GM12878 (cell line): ENCODE results near the gene MUC12. TPM values are rescaled to one million over a fixed set of nuclear protein-coding genes. Genes with fewer than 3 reads are reported as not detected.
A peak's percentile ranks its signal among the peaks of the same experiment; 100 is the strongest.

Experiments
- ATAC-seq: fragments of 200-7000 bp; cut with Tn5 transposase; 3 replicates; pipeline ENCODE4 v1.9.1; 2020; ENCODE audit warnings: mild to moderate bottlenecking, moderate library complexity
- BruUV-seq: library from RNA; stranded (reverse); fragments of 400-500 nt; replicated peaks from 2 replicates; lab custom pipeline; 2021; lab: Mats Ljungman, UMichigan
- CTCF ChIA-PET: fragments of 300-600 bp; sonication (Branson Sonifier 250); formaldehyde crosslinking; extraction: SDS; loops from one replicate; lab custom pipeline; 2021; ENCODE audit warnings: inconsistent platforms; lab: Yijun Ruan, JAX
- POLR2A ChIA-PET: fragments of 350-600 bp; formaldehyde crosslinking; extraction: SDS; loops from one replicate; lab custom pipeline; 2021; ENCODE audit warnings: inconsistent platforms; lab: Charles Lee
- RAD21 ChIA-PET: fragments of 300-600 bp; sonication (Branson Sonifier 250); formaldehyde crosslinking; loops from one replicate; lab custom pipeline; 2023; ENCODE audit warnings: antibody characterized with exemption; ENCODE audit not compliant: unreplicated experiment; lab: Charles Lee
- SMC1A ChIA-PET: fragments of 300-600 bp; sonication (Branson Sonifier 250); formaldehyde crosslinking; loops from one replicate; lab custom pipeline; 2023; ENCODE audit not compliant: unreplicated experiment, uncharacterized antibody; lab: Charles Lee
- DNase-seq: peaks from one replicate; pipeline ENCODE4 v3.0.0-alpha.2; 2011; ENCODE audit warnings: low read depth, low spot score
- FAIRE-seq: peaks from 3 replicates; lab custom pipeline; 2011; peaks lifted over from hg19 to GRCh38; lab: Jason Lieb, UNC
- H2AFZ ChIP-seq: 2 replicates; pipeline ENCODE4 v1.6.0; 2011; ENCODE audit warnings: low read depth, low read length, control low read depth; ENCODE audit not compliant: control insufficient read depth
- H3K27ac ChIP-seq: 2 replicates; pipeline ENCODE4 v1.5.1; 2011; ENCODE audit warnings: control low read depth; ENCODE audit not compliant: control insufficient read depth, insufficient read depth
- H3K27me3 ChIP-seq, 2 experiments: replicated peaks in 1 of 2; 2 replicates each; pipeline versions ENCODE4 v1.6.0 to v1.6.1; 2011; ENCODE audit warnings: low read length in 1 of 2; ENCODE audit not compliant: control insufficient read depth in 2 of 2, insufficient read depth in 2 of 2
- H3K36me3 ChIP-seq, 2 experiments: 2 replicates each; pipeline ENCODE4 v1.5.1; 2011; ENCODE audit warnings: low read length in 1 of 2; ENCODE audit not compliant: control insufficient read depth in 2 of 2, insufficient read depth in 2 of 2
- H3K4me1 ChIP-seq: 2 replicates; pipeline ENCODE4 v1.6.1; 2011; ENCODE audit warnings: mild to moderate bottlenecking, low read length, moderate library complexity, mixed read lengths; ENCODE audit not compliant: control insufficient read depth, insufficient read depth
- H3K4me2 ChIP-seq: 2 replicates; pipeline ENCODE4 v1.6.0; 2011; ENCODE audit warnings: control low read depth; ENCODE audit not compliant: control insufficient read depth, insufficient read depth
- H3K4me3 ChIP-seq: fragments of 200-600 bp; sonication (generic); 2 replicates; pipeline ENCODE4 v1.5.1; 2016
- H3K79me2 ChIP-seq: 2 replicates; pipeline ENCODE4 v1.6.0; 2011; ENCODE audit warnings: low read length; ENCODE audit not compliant: control insufficient read depth, insufficient read depth
- H3K9ac ChIP-seq: 2 replicates; pipeline ENCODE4 v1.8.0; 2011; ENCODE audit warnings: low read length, control low read depth, mixed read lengths; ENCODE audit not compliant: control insufficient read depth, insufficient read depth
- H3K9me3 ChIP-seq: replicated peaks from 3 replicates; pipeline ENCODE4 v1.5.1; 2011; ENCODE audit warnings: mild to moderate bottlenecking, low read length; ENCODE audit not compliant: control insufficient read depth, insufficient read depth
- H4K20me1 ChIP-seq: 2 replicates; pipeline ENCODE4 v1.6.0; 2011; ENCODE audit not compliant: control insufficient read depth, insufficient read depth
- BRCA1 ChIP-seq: IDR thresholded peaks from 2 replicates; pipeline ENCODE4 v1.6.1; 2011; ENCODE audit warnings: low read depth, low read length, improper control_type of control experiment
- EP300 ChIP-seq, 2 experiments: fragments of 150-350 bp in 1 of 2; IDR thresholded peaks; 2 replicates each; pipeline ENCODE4 v1.6.1; 2011 to 2012; ENCODE audit warnings: low read depth in 2 of 2, low read length in 2 of 2, borderline replicate concordance in 1 of 2, improper control_type of control experiment in 1 of 2, inconsistent platforms in 1 of 2; ENCODE audit not compliant: control insufficient read depth in 1 of 2
- NR2F1 ChIP-seq: fragments of 450-650 bp; conservative IDR thresholded peaks from 2 replicates; pipeline ENCODE4 v1.6.1; 2017; ENCODE audit warnings: mild to moderate bottlenecking
- STAT1 ChIP-seq: fragments of 450-650 bp; conservative IDR thresholded peaks from 2 replicates; pipeline ENCODE4 v1.6.1; 2014; ENCODE audit warnings: antibody characterized with exemption, mild to moderate bottlenecking
- WGBS: methylation state at CpG from one replicate; pipeline ENCODE4 v1.1.6; 2016; ENCODE audit warnings: low lambda C conversion rate; ENCODE audit not compliant: insufficient replicate concordance, insufficient coverage; ENCODE audit errors: missing lambda C conversion rate; 5-methylcytosine and 5-hydroxymethylcytosine counted together
- in situ Hi-C: fragments of 300-500 bp; cut with MboI; formaldehyde crosslinking; loops from 9 replicates; pipeline ENCODE4 v1.14.3; 2018; ENCODE audit warnings: mixed read lengths
- intact Hi-C: fragments of 100-400 bp; cut with micrococcal nuclease; formaldehyde crosslinking; loops from one replicate; pipeline ENCODE4 v1.14.2; 2022; ENCODE audit not compliant: unreplicated experiment
- polyA plus RNA-seq, 11 experiments: library from polyadenylated mRNA; depleted of rRNA in 4 of 11; unstranded in 6 of 11; stranded (reverse) in 5 of 11; fragments of >200 nt; fragmentation: Nextera tagmentation in 4 of 11; fragmentation: Illumina TruSeq in 1 of 11; extraction: Ambion mirVana in 4 of 11; extraction: Trizol in 1 of 11; gene quantifications; 1 replicate in 1 of 11; 2 replicates in 10 of 11; pipeline versions ENCODE4 v1.2.1 to v1.2.3, GENCODE V29; 2011 to 2016; ENCODE audit warnings: inconsistent platforms in 2 of 11, missing spikeins in 2 of 11, low read depth in 1 of 11
- total RNA-seq, 4 experiments: library from RNA; depleted of rRNA in 3 of 4; stranded (reverse); fragments of >200 nt in 3 of 4; fragmentation: Illumina TruSeq in 1 of 4; extraction: Trizol in 1 of 4; gene quantifications; 2 replicates each; pipeline versions ENCODE4 v1.2.1 to v1.2.3, GENCODE V29; 2013 to 2021
- TF ChIP-seq, protein P1 (sequence below): IDR thresholded peaks from 2 replicates; pipeline ENCODE4 v1.6.1; 2012; ENCODE audit warnings: mild to moderate bottlenecking, low read depth, low read length

The MUC12 gene
- total and polyA plus RNA-seq, 10 of the 15 experiments (the other 5 are each of a cell fraction or from before 2014, with no cell fraction given) = 1.7 to 4.5 (median 2.6) TPM

DNA sequence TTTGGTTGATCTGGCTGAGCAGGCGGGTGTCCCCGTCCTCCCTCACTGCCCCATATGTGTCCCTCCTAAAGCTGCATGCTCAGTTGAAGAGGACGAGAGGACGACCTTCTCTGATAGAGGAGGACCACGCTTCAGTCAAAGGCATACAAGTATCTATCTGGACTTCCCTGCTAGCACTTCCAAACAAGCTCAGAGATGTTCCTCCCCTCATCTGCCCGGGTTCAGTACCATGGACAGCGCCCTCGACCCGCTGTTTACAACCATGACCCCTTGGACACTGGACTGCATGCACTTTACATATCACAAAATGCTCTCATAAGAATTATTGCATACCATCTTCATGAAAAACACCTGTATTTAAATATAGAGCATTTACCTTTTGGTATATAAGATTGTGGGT is 89.0 kb downstream of the MUC12 start:
- SMC1A ChIA-PET = interaction anchor here (0.5 to 1.7 kb wide), 8 partner anchors 13 to 171 kb away, joined by 3 to 12 read pairs (median 4); partner anchors contain the start of gene ACHE
- Histone ChIP-seq H3K27ac (no peak overlapping the region), H3K9ac (no peak overlapping the region), H3K79me2 (no peaks in the 10 kb centered on the region), H3K27me3 (no peaks in the 10 kb centered on the region), H2AFZ (no peak overlapping the region), H3K4me2 (no peak overlapping the region), H3K9me3 (no peaks in the 10 kb centered on the region), H3K4me3 (no peak overlapping the region), H4K20me1 (no peaks in the 10 kb centered on the region), H3K4me1 (no peaks in the 10 kb centered on the region), H3K36me3 (no peaks in the 10 kb centered on the region)
- TF ChIP-seq EP300 (IDR thresholded peaks at IDR 0.05; ENCODE audit: borderline replicate concordance in 1 of 2, control insufficient read depth in 1 of 2, low read depth in 2 of 2, low read length in 2 of 2) = no peak
- TF ChIP-seq NR2F1 = peak; percentile 43; the same call in 1 of the 2 replicates
- TF ChIP-seq BRCA1 = no peak
- TF ChIP-seq STAT1 = no peak
- TF ChIP-seq, protein P1, sequence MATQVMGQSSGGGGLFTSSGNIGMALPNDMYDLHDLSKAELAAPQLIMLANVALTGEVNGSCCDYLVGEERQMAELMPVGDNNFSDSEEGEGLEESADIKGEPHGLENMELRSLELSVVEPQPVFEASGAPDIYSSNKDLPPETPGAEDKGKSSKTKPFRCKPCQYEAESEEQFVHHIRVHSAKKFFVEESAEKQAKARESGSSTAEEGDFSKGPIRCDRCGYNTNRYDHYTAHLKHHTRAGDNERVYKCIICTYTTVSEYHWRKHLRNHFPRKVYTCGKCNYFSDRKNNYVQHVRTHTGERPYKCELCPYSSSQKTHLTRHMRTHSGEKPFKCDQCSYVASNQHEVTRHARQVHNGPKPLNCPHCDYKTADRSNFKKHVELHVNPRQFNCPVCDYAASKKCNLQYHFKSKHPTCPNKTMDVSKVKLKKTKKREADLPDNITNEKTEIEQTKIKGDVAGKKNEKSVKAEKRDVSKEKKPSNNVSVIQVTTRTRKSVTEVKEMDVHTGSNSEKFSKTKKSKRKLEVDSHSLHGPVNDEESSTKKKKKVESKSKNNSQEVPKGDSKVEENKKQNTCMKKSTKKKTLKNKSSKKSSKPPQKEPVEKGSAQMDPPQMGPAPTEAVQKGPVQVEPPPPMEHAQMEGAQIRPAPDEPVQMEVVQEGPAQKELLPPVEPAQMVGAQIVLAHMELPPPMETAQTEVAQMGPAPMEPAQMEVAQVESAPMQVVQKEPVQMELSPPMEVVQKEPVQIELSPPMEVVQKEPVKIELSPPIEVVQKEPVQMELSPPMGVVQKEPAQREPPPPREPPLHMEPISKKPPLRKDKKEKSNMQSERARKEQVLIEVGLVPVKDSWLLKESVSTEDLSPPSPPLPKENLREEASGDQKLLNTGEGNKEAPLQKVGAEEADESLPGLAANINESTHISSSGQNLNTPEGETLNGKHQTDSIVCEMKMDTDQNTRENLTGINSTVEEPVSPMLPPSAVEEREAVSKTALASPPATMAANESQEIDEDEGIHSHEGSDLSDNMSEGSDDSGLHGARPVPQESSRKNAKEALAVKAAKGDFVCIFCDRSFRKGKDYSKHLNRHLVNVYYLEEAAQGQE = peak; percentile 98
- peak; percentile 77 for ATAC-seq
- no peak for DNase-seq
- in situ Hi-C loops (loop anchor here (5.0 kb wide), 1 partner anchor 166 kb away; no protein-coding TSS in a partner anchor), intact Hi-C loops (loop anchor here (5.0 kb wide), 1 partner anchor 261 kb away; no protein-coding TSS in a partner anchor)
- CTCF ChIA-PET = interaction anchor here (0.5 to 2.9 kb wide), 17 partner anchors 17 to 353 kb away, joined by 3 to 40 read pairs (median 4); partner anchors contain the start of genes ACHE, POP7, SLC12A9 and TRIM56
- RAD21 ChIA-PET = interaction anchor here (0.8 to 2.2 kb wide), 5 partner anchors 40 to 163 kb away, joined by 3 to 7 read pairs (median 4); partner anchors contain the start of gene ACHE
- BruUV-seq = no TSS peak
- WGBS = 21% methylated on average over 9 of the region's 9 CpGs
- POLR2A ChIA-PET = interaction anchor here (0.6 kb wide), 1 partner anchor 262 kb away, joined by 3 read pairs; no protein-coding TSS in a partner anchor
- no peak for FAIRE-seq
